ENCODE data around the gene TRIM41. TPM values are rescaled to one million over a fixed set of nuclear protein-coding genes. Genes with fewer than 3 reads are reported as not detected.

The TRIM41 gene
- total and polyA plus RNA-seq, 9 of the 15 experiments (the other 6 are each of a cell fraction or from before 2014, with no cell fraction given), result 1.8 to 47.6 (median 20.9) TPM

GRCh38 chr5:181260720-181261319 lies 37.7 kb downstream of the TRIM41 start, which contains the start of gene TRIM52 (continued):
- no peak for TF ChIP-seq ZNF586 (CRISPR knock-in tag; conservative IDR thresholded peaks at IDR 0.05)
- TF ChIP-seq ZNF395 (CRISPR knock-in tag; IDR thresholded peaks at IDR 0.05), result peak; percentile 38; the same call in 1 of the 2 replicates
- TF ChIP-seq ZFX (CRISPR knock-in tag; IDR thresholded peaks at IDR 0.05), result no peak
- TF ChIP-seq ELF1 (tag; IDR thresholded peaks at IDR 0.05), result no peak
- TF ChIP-seq CSDE1 (IDR thresholded peaks at IDR 0.05), result no peak
- no peak for TF ChIP-seq NFYB (IDR thresholded peaks at IDR 0.05; ENCODE audit: extremely low read depth, insufficient read length)
- no peak for TF ChIP-seq PTTG1 (tag; IDR thresholded peaks at IDR 0.05; ENCODE audit: low read depth)
- TF ChIP-seq FOXK1 (CRISPR knock-in tag; IDR thresholded peaks at IDR 0.05; ENCODE audit: borderline replicate concordance), result peak; percentile 63; the same call in 1 of the 2 replicates
- no peak; the same call in none of the 2 replicates for TF ChIP-seq ZNF263 (CRISPR knock-in tag; IDR thresholded peaks at IDR 0.05; ENCODE audit: borderline replicate concordance)
- TF ChIP-seq SREBF2 (CRISPR knock-in tag; IDR thresholded peaks at IDR 0.05), result no peak
- TF ChIP-seq ZNF589 (CRISPR knock-in tag; IDR thresholded peaks at IDR 0.05; ENCODE audit: low read depth), result no peak
- no peak for TF ChIP-seq KLF6 (CRISPR knock-in tag; IDR thresholded peaks at IDR 0.05; ENCODE audit: borderline replicate concordance)
- 0 out of 2 replicates have a peak, but pooled peaks have one; percentile 26 for TF ChIP-seq XRCC5 (IDR thresholded peaks at IDR 0.05; ENCODE audit: low read depth, low read length)
- no peak for TF ChIP-seq CHD2 (IDR thresholded peaks at IDR 0.05; ENCODE audit: low read depth, low read length)
- TF ChIP-seq PTBP1 (IDR thresholded peaks at IDR 0.05; ENCODE audit: low read depth, low read length), result no peak
- no peak for TF ChIP-seq CREB5 (CRISPR knock-in tag; IDR thresholded peaks at IDR 0.05)
- TF ChIP-seq ZNF232 (CRISPR knock-in tag; IDR thresholded peaks at IDR 0.05), result no peak; the same call in 1 of the 2 replicates
- TF ChIP-seq MBD2 (IDR thresholded peaks at IDR 0.05; ENCODE audit: borderline replicate concordance, low read depth), result peak; percentile 78; the same call in 1 of the 2 replicates
- TF ChIP-seq BCL6 (CRISPR knock-in tag; IDR thresholded peaks at IDR 0.05), result no peak
- peak; percentile 33; the same call in 1 of the 2 replicates for TF ChIP-seq VEZF1 (CRISPR knock-in tag; IDR thresholded peaks at IDR 0.05)
- no peak for TF ChIP-seq ZNF707 (CRISPR knock-in tag; conservative IDR thresholded peaks at IDR 0.05)
- no peak for TF ChIP-seq SMAD3 (CRISPR knock-in tag; conservative IDR thresholded peaks at IDR 0.05)
- no peak for TF ChIP-seq ID3 (CRISPR knock-in tag; IDR thresholded peaks at IDR 0.05)
- no peak for TF ChIP-seq ID3 (tag; IDR thresholded peaks at IDR 0.05)
- TF ChIP-seq RAD21 (CRISPR knock-in tag; conservative IDR thresholded peaks at IDR 0.05 in 1 of 2, IDR thresholded peaks at IDR 0.05 in 1 of 2), result peak in 1 of 2 experiments; percentile 23; a peak in 1 of 4 replicates

All from K562 (cell line).